ENCODE results near the gene OSBPL3.
"Not testable (repeated sequence)": the region's sequence is repeated elsewhere in the genome, so short reads cannot be mapped to it uniquely, and the experiment has no call there.

The OSBPL3 gene

DNA sequence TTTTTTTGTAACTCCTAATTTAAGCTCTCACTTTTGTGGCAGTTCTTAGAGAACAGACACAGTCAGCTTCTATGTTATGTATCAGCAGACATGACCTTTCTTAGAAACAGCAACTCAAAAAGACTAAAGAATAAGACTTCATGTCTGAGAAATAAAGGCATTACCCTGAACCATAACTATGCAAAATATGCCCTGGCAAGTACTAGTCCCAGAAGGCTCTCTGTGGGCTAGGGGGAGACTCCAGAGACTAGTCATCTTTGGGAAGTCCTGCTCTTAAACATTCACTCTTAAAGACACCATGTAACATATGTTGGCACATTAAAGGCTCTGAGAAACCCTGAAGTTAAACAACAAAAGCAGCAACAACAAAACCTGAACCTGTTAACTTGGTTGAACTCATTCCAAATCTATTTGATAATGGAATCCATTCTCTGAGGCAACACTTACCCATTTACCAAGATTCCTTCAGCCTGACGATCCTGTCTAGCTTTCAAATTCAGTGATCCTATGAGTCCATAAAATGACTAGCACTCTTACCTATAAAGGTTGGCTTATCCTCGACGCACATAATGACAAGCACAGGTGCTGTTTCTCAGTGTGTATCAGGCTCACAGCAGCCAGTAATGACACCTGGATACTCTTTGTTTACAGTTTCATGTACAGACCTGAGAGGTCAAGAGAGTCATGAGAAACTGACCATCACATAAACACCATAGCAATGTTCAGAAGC lies 62.3 kb downstream of the OSBPL3 start:
- no peak for DNase-seq

- no peak for DNase-seq
Measured at GRCh38 chr7:24916463-24917040, 63.4 kb downstream of the OSBPL3 start.

DNA sequence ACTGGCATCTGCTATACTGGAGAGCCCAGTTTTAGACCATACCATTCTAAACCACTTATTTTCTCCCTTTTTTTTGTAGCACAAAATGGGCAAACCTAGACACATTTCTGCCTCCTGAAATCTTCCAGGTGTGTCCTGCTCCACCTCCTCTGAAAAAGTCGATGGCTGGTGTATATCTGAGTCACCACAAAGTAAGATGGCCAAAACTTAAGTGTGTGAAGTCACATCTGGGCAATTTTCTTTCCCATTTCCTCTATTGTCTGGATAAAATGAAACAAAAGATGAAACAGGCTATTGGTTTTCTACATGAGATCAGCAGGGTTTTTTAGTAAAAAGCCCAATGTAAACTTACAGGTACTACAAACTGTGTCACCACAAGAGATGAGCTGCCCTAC lies 65.5 kb downstream of the OSBPL3 start:
- no peak for DNase-seq

DNA sequence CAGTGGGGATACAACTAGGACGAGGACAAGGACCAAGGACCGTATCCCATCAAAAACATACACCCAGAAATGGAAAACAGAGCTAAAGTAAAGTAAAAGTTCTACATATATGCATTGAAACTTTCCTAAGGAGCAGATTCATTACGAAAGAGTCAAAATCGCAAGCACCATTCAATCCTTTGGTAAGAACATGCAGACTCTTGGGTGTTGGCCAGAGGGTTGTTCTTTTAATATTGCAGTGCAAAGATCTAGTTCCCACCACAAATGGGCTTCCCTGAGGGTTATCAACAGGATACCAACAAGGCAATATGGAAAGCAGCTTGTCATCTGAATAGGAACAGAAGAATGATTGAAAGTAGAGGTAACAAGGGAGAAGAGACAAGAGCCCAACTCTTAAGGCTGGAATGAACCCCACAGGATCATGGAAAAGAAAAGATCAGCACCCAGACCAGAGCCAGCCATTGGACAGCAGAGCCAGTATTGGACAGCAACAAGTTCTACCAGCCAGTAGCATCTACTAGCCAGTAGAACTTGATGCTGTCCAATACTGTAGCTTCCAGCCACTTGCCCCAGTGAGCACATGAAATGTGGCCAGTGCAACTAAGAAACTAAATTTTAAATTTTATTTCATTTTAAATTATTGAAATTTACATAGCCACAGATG lies 66.0 kb downstream of the OSBPL3 start:
- no peak for DNase-seq

- no peak for DNase-seq
Measured at GRCh38 chr7:24912874-24913514, 67.0 kb downstream of the OSBPL3 start.

DNA sequence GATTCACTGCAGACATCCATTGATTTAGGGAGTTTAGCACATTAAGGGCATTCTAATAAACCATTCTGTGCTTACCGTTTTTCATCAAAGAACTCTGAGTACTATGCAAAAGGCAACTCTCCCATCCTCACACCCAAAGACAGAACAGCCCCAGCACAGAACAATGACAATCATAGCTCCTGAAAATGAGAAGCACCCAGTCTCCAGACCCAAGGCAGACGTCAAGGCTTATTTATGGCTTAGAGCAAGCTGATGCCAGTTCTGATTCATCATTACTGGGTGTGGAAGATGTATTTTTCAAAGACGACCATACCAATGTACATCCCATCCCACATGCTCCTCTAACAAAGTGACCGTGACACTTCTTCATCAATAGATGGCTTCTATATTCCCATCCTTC lies 67.6 kb downstream of the OSBPL3 start:
- no peak for DNase-seq

- DNase-seq = no peak
Measured at GRCh38 chr7:24911213-24911603, 68.8 kb downstream of the OSBPL3 start.

DNA sequence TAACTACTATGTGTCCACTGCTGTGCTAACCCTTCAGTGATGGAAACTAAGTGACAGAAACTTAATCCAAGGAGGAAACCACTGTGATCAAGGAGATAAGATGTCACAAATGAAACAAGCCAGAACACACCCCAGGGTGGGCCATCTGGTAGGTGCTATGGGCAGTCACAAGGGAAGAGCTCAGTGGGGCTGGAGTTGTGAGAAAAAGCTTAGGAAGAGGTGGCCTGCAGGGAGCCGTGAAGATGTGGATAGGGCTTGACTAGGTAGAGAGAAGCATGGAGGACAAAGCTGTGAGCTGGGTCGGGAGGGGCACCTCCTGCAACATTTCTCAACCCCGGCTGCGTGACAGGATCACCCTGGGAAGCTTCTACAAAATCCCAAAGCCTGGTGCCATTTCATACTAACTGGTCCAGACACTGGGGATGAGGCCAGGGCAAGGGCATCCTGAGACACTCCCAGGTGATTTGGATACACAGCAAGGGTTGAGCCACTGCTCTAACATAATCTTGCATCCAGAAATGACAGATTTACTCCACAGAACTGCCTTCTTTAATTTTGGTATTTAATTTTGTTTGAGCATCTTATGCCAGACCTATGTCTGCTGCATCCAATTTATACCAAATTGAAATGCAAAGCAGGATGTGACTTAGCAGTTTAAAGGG lies 69.3 kb downstream of the OSBPL3 start:
- no peak for DNase-seq

DNA sequence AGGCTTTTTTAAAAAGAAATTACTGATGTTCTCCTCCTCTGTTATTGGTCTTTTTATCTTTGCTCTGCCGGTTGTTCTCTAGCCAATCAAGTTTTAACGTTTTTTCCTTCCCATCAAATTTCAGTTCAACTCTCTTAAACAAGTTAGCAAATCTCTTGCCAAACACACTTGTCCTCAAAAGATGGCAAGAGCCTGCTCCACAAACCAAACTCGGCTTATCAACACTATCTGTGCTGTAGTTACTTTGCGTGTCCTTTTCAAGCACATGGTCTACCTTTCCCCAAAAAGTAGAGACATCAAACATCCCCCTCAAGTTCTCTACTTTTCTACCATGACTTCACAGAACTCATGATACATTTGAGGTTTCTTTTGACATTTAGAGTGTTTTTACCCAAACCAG lies 71.3 kb downstream of the OSBPL3 start:
- DNase-seq = no peak

DNA sequence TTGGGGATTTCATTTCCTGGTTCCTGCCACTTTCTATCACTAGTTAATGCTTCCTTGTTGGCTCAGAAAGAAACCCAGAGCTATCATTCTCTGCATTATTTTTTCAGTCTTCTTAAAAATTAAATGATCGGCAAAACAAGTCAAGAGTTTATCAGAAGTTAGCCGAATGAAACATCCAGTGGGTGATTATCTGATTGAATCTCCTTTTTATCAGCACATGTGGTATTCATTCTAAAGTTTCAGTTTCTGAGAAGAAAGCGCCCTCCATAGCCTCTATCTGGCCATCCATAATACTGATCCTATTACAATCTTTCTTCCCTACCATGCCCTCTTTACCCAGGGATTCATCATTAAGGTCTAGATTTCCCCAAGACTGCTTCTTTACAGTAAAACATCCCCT lies 71.8 kb downstream of the OSBPL3 start:
- no peak for DNase-seq

- no peak for DNase-seq
Measured at GRCh38 chr7:24907311-24907886, 72.6 kb downstream of the OSBPL3 start.

DNA sequence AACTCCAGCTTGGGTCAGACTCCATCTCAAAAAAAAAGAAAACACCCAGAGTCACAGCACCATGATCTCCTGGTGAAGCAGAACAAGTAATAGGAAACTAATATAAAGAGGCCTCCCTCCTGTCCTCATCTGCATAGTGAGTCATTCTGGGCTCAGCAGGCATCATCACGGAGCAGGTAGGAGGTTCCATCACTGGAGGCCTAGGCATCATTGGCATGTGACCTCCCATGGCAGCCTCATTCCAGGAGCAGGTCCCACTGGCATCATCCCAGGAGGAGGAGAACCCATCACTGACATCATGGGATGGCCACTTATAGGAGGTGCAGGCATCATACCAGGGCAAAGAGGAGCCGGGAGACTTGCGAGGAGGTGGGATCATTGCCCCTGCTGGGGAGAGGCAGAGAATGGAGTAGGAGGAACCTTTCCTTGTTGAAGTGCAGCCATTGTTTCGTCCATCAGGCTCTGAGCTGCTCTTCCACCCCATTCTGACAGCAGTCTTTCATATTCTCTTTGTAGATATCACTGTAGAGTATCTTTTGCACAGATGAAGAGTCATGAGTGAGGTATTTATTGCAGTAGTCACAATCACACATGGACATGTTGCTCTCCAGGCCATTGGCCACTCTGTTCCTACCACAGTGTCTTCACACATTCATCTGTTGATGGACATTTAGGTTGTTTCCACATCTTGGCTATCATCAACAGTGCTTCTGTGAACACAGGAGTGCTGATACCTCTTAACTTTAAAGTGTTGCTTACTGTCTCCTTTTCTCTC lies 73.8 kb downstream of the OSBPL3 start:
- DNase-seq = no peak

DNA sequence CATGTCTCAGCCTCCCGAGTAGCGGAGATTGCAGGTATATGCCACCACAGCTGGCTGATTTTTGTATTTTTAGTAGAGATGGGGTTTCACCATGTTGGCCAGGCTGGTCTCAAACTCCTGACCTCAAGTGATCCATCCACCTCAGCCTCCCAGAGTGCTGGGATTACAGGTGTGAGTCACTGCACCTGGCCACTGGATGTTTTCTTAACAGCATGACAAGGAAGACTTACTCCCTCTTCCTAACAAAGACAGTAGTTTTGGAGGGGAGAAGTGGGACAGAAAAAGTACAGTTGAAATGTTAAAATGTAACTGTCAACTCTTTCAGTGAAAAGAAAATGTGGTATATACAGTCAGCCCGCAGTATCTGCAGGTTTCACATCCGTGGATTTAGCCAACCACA lies 76.0 kb downstream of the OSBPL3 start:
- DNase-seq = not testable (repeated sequence)

GRCh38 chr7:24903559-24903958 lies 76.4 kb downstream of the OSBPL3 start:
- DNase-seq = no peak

- DNase-seq = no peak
Measured at GRCh38 chr7:24902931-24903330, 77.0 kb downstream of the OSBPL3 start.

GRCh38 chr7:24902276-24902675 lies 77.7 kb downstream of the OSBPL3 start:
- DNase-seq = no peak

DNA sequence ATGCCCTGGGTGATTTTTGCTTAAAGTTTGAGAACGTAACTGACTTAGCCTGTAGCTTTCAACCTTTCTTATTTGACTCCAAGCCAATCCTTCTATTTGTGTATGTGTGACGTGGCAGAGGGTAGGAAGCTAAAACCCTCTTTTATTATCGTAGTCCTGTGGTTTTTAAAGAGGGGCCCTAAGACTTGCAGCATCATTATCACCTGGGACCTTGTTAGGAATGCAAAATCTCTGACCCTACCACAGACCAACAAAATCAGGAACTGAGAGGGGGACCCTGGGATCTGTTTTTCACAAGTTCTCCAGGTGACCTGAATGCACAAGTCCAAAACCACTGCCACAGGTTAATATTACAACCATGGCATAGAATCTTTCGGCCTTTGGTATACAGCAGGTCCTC lies 80.1 kb downstream of the OSBPL3 start:
- DNase-seq = no peak

DNA sequence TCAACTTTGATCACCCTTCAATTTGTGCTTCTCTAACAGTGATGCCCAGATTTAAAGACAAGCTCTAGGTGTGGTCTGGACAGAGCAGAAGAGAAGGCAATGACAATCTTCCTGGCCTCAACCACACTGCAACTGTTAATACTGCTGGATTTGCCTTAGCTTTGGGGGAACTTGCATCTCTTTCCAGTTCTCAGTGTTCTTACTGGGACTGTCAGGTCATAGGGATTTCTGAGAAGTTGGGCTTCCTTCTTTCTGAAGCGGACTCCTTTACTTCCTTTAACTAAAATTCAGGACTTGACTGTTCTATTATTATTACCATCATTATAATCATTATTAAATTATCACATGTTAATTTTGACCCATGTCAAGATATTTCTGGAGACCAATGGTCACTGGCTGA lies 80.8 kb downstream of the OSBPL3 start:
- no peak for DNase-seq

DNA sequence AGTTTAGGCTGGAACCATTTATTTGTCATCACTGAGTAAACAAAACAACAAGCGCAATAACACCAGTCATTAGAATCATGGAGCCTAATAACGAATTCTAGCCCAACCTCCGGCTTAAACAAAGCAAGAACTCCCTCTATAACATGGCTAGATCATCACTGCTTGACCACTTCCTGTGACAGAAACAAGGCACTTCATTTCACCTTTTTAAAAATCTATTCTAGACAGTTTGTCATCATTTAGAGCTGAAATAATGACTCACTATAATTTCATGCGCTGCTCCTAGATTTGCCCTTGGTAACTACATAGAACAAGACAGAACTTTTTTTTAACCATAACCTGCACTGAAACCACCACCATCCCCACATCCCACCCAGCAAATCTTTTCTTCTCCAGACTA lies 81.3 kb downstream of the OSBPL3 start:
- no peak for DNase-seq

GRCh38 chr7:24896031-24896501 lies 83.9 kb downstream of the OSBPL3 start:
- DNase-seq = no peak

GRCh38 chr7:24894429-24895221 lies 85.4 kb downstream of the OSBPL3 start:
- no peak for DNase-seq

Data from activated CD4-positive, CD25-positive, alpha-beta regulatory T cell treated with anti-CD3 and anti-CD28 coated beads, Interleukin-2, amount 50 U/mL, for 72 hours (primary cell).